Measurements from ENCODE around the gene RBM26.

DNA sequence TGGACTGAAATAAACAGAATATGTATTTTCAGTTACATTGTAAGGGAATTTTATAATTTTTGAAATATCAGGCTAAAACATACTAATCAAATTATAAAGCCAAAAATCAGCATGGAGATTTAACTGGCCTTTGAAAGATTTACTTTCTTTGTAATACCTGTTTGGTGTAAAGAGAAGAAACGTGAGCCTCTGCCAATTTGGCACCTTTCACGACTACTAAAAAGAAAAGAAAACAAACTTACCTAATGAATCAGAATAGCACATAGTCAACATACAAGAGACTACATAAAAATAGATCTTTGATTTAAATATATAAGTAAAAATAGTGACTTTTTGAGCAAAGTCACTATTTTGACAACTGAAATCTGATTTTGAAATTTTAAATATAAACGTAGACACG is 87.4 kb downstream of the RBM26 start:
- TF ChIP-seq CTCF (IDR thresholded peaks at IDR 0.05) (no peak), POLR2A (IDR thresholded peaks at IDR 0.05) (no peak)

All from esophagus squamous epithelium (tissue), 4 donors.